NT2/D1 (cell line): ENCODE measurements around the gene PRKCH.

Experiments
- DNase-seq: peaks from one replicate; pipeline ENCODE4 v3.0.0-alpha.2; 2011; ENCODE audit warnings: low read depth, low spot score
- H3K27me3 ChIP-seq: 2 replicates; pipeline ENCODE4 v1.6.0; 2011; ENCODE audit warnings: mild to moderate bottlenecking; ENCODE audit not compliant: insufficient read length, insufficient read depth
- H3K36me3 ChIP-seq: 2 replicates; pipeline ENCODE4 v1.6.1; 2011; ENCODE audit warnings: mild to moderate bottlenecking, low read length, mixed read lengths; ENCODE audit not compliant: insufficient read depth, insufficient read length
- H3K4me1 ChIP-seq: 2 replicates; pipeline ENCODE4 v1.5.1; 2011; ENCODE audit not compliant: insufficient read depth, insufficient read length
- H3K4me3 ChIP-seq: 2 replicates; pipeline ENCODE4 v1.5.1; 2011; ENCODE audit warnings: low read depth; ENCODE audit not compliant: insufficient read length
- H3K9ac ChIP-seq: 2 replicates; pipeline ENCODE4 v1.6.0; 2011; ENCODE audit warnings: low read depth; ENCODE audit not compliant: insufficient read length
- H3K9me3 ChIP-seq: 2 replicates; pipeline ENCODE4 v1.5.1; 2011; ENCODE audit warnings: mild to moderate bottlenecking, low read length; ENCODE audit not compliant: insufficient read depth
- SUZ12 ChIP-seq: IDR thresholded peaks from 2 replicates; pipeline ENCODE4 v1.6.1; 2011; ENCODE audit not compliant: insufficient read length, insufficient read depth; ENCODE audit errors: extremely low read depth
- YY1 ChIP-seq: IDR thresholded peaks from 2 replicates; pipeline ENCODE4 v1.6.1; 2011; ENCODE audit not compliant: insufficient read length, insufficient read depth
- ZNF274 ChIP-seq: IDR thresholded peaks from 2 replicates; pipeline ENCODE4 v1.6.1; 2011; ENCODE audit warnings: mild to moderate bottlenecking, low read depth, low read length

PRKCH gene

DNA sequence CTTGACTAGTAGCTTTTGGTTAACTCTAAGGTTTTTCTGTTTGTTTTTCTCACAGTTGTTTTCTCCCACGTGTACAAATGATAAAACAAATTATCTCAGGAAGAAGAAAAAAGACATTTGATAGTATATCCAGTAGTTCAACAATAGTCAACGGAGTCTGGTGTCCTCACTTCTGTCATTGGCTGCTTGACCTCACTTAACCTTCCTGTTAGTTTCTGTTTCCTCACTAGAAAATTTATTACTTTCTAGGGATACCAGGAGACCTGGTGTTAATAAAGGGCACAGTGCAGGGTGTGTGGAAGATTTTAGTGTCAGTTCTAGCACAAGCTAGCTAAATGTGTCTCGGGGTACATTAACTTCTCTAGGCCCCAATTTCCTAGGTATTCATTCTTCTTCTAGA is 116.0 kb downstream of the PRKCH start:
- Histone ChIP-seq H3K4me3 (no peak overlapping the region), H3K27me3 (no peaks in the 10 kb centered on the region), H3K36me3 (no peaks in the 10 kb centered on the region), H3K4me1 (peaks cover 5% of the 10 kb centered on the region), H3K9ac (no peak overlapping the region), H3K9me3 (no peaks in the 10 kb centered on the region)
- TF ChIP-seq SUZ12, result no peak
- no peak for DNase-seq

DNA sequence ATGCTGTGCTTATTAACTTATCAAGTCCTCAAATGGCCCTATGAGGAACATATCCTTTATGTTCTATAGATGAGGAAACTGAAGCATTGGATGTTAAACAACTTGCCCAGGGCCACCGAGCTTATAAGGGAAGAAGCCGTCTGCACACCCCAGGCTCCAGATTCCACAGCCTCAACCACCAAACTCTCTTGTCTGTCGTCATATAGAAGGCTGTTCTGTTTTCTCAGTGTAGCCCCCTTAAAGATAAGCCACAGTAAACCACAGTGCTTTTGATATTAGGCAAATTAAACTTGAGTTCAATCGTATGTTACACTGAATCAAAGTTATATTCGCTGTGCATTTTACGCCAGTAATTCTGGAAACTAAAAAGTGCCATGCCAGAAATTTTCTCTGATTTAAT is 116.7 kb downstream of the PRKCH start:
- H3K9ac ChIP-seq, result no peak overlapping the region
- H3K9me3 ChIP-seq, result no peaks in the 10 kb centered on the region
- H3K36me3 ChIP-seq, result no peaks in the 10 kb centered on the region
- H3K4me1 ChIP-seq, result peaks cover 5% of the 10 kb centered on the region
- no peak overlapping the region for H3K4me3 ChIP-seq
- TF ChIP-seq ZNF274, result no peak
- TF ChIP-seq YY1, result no peak
- no peak for TF ChIP-seq SUZ12
- no peaks in the 10 kb centered on the region for H3K27me3 ChIP-seq
- no peak for DNase-seq

DNA sequence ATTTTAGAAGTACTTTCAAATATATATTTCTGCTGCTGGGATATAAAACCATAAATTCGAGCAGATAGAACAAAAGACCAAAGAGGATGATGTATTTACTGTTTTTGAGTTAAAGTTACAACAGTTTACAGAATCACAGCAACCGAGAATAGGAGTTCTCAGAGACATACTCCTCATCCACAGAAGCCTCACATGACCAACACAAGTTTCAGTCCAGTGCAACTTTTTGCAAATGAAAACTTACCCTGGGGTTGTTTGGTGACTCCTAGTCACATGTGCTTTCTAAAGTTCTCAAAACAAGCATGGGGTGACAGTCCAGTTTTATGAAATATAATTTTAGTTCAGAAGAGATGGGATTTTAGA is 117.1 kb downstream of the PRKCH start:
- DNase-seq, result no peak
- H3K9me3 ChIP-seq, result no peaks in the 10 kb centered on the region
- H3K36me3 ChIP-seq, result no peaks in the 10 kb centered on the region
- H3K4me3 ChIP-seq, result no peak overlapping the region
- no peak overlapping the region for H3K9ac ChIP-seq
- TF ChIP-seq SUZ12, result no peak
- TF ChIP-seq ZNF274, result no peak
- no peak for TF ChIP-seq YY1
- H3K27me3 ChIP-seq, result no peaks in the 10 kb centered on the region
- peaks cover 5% of the 10 kb centered on the region for H3K4me1 ChIP-seq

DNA sequence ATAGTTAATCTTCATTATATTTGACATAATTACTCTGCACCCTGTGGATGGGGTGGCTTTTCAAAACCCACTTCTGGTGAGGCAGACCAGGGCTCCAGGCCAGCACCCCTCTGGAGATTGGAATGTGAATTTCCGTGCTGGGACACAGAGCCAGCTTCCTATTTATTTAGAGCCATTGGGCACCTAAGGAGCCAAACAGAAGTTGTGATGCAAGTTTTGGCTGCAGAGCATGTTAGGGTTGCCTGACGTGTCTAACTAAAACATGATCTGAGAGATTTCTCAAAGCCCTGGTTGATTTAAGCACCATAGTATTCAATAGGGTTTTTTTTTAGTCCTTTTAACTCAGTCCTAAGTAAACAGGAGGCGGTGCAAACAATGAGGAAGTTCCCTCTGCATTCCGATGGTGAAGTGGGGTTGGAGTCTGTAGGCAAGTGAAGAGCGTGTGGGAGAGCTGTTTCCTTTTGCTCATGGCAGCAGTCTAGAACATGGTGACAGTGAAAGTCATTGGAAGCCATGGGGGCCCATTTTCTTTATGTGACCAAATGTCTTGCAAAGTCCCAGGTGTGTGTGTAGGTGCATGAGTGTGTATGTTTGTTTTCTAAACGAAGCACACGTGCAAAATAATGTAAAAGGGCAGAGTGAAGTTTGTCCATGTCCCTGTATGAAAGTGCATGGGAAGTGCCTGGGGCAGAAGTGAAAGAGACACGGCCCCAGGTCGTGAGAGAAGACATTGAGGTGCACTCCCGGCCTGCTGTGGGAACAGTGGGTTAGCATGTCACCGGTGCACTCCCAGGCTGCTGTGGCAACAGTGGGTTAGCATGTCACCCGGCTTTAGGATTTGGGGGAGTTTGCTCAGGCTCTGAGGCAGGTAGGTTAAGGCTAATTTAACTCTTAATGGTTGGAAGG is 117.7 kb downstream of the PRKCH start:
- DNase-seq, result no peak
- no peaks in the 10 kb centered on the region for H3K27me3 ChIP-seq
- H3K4me3 ChIP-seq, result no peak overlapping the region
- no peaks in the 10 kb centered on the region for H3K9me3 ChIP-seq
- TF ChIP-seq SUZ12 (no peak), YY1 (no peak)
- H3K9ac ChIP-seq, result no peak overlapping the region
- no peaks in the 10 kb centered on the region for H3K36me3 ChIP-seq
- peaks cover 5% of the 10 kb centered on the region for H3K4me1 ChIP-seq

DNA sequence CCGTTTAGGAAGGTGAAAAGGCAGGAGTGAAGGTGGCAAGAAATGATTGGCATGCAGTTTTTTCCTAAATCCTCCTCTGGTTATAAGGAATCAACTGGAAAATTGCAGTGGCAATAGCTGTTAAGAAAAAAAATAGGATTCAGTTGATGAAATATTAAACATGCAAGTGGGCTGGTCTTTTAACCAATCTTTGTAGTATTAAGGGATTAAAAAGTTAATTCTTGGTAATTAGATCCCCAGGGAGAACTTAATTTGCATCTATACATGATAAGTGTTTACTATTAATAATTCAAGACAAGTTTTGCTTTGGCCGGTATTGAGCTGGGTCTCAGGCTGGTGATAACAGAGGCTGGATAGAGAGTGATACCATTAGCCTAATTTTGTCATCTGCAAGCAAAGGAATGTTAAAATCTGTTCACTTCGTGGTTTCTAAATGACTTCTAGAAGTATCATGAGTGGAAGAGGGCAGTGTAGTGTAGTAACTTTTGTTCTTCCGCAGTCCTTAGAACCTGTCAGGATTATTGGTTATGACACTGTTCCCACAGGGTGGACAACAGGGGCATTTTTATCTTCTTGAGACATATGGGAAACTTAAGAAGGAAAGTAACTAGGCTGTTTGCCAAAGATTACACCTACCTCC is 118.5 kb downstream of the PRKCH start:
- no peak overlapping the region for H3K4me3 ChIP-seq
- peaks cover 5% of the 10 kb centered on the region for H3K4me1 ChIP-seq
- H3K9me3 ChIP-seq, result no peaks in the 10 kb centered on the region
- H3K27me3 ChIP-seq, result no peaks in the 10 kb centered on the region
- H3K36me3 ChIP-seq, result no peaks in the 10 kb centered on the region
- no peak for DNase-seq
- no peak overlapping the region for H3K9ac ChIP-seq
- TF ChIP-seq YY1, result no peak
- TF ChIP-seq SUZ12, result no peak
- TF ChIP-seq ZNF274, result no peak

DNA sequence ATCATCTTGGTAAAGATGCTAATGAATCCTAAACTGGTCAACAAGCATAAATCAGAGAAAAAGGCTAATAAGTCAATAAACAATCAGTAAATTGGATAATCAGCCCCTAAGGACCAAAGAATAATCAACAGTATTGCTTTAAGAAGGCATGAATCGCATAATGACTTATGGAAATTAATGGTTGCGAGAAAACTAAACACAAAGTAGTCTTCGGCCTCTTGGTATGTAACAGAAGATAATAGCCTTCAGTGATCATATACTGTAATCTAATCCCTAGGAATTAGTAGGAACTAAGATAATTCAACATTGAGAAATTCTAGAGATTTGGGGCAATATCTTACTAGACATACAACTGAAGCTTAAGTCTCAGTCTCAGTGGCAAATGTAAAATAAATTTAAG is 122.1 kb downstream of the PRKCH start:
- Histone ChIP-seq H3K9ac (no peak overlapping the region), H3K4me1 (peaks cover 5% of the 10 kb centered on the region), H3K27me3 (no peaks in the 10 kb centered on the region), H3K4me3 (no peak overlapping the region), H3K9me3 (no peaks in the 10 kb centered on the region), H3K36me3 (no peaks in the 10 kb centered on the region)
- DNase-seq, result no peak
- TF ChIP-seq ZNF274 (no peak), YY1 (no peak), SUZ12 (no peak)

DNA sequence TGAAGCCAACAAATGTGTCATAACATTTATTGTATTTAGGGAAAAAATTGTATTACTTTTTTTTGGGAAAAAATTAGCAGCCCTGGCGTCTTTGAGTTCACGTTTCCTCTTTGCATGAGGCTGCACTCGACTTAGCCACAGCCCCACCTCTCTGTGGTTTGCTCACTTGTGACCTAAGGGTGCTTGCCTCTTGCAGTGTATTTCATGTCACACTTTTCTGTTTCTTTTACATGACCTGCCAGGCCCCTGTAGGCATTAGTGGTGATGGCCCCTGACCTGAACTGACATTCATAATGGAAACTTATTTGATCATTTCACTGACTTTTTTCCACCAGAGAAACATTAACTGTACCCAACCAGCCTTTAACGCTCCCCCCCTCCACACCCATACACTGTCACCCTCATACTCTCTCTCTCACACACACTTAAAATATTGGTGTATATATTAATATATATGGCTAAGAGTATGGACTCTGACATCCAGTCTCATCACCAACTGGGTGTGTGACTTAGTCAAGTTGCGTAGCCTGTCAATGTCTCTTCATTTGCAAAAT is 122.9 kb downstream of the PRKCH start:
- H3K9me3 ChIP-seq, result no peaks in the 10 kb centered on the region
- no peak overlapping the region for H3K4me3 ChIP-seq
- H3K36me3 ChIP-seq, result no peaks in the 10 kb centered on the region
- H3K9ac ChIP-seq, result no peak overlapping the region
- no peak for DNase-seq
- no peak for TF ChIP-seq SUZ12
- TF ChIP-seq ZNF274, result no peak
- TF ChIP-seq YY1, result no peak
- no peaks in the 10 kb centered on the region for H3K27me3 ChIP-seq
- H3K4me1 ChIP-seq, result peaks cover 4% of the 10 kb centered on the region
